ENCODE measurements around the gene FGD2. TPM values are rescaled to one million over a fixed set of nuclear protein-coding genes. Genes with fewer than 3 reads are reported as not detected.

Gene FGD2
- total and polyA plus RNA-seq, 9 of the 15 experiments (the other 6 are each of a cell fraction or from before 2014, with no cell fraction given): 0.09 TPM; not detected in 8

DNA sequence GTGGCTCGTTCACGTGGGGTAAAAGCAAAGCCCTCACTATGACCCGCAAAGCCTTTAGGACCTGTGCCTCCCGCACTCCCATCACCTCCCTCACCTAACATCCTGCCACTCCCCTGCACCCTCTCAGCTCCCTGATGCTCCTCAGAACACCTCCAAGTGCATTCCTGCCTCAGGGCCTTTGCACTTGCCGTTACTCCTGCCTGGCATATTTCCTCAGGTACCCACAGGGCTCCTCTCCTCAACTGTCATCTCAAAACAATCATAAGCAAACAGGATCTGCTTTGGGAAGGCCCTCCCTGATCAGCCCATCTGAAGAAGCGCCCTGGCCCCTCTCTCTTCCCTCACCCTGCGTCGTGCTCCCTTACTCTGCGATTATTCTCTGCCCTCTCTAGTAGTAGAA lies 49.1 kb downstream of the FGD2 start (continued):
- TF ChIP-seq ZNF280A (IDR thresholded peaks at IDR 0.05; ENCODE audit: low read depth, partially characterized antibody) (no peak), LCOR (CRISPR knock-in tag; IDR thresholded peaks at IDR 0.05) (no peak), NFIC (IDR thresholded peaks at IDR 0.05) (peak; percentile 9; the same call in 1 of the 2 replicates), U2AF1 (optimal IDR thresholded peaks at IDR 0.05; ENCODE audit: low read depth, low read length) (no peak), CEBPG (CRISPR knock-in tag; IDR thresholded peaks at IDR 0.05) (0 out of 2 replicates have a peak, but pooled peaks have one; percentile 21), CEBPG (tag; conservative IDR thresholded peaks at IDR 0.05 in 1 of 2, IDR thresholded peaks at IDR 0.05 in 1 of 2) (no peak), THRAP3 (IDR thresholded peaks at IDR 0.05; ENCODE audit: borderline replicate concordance) (no peak), BRCA1 (IDR thresholded peaks at IDR 0.05) (no peak), BRCA1 (CRISPR knock-in tag; IDR thresholded peaks at IDR 0.05) (no peak), BCOR (IDR thresholded peaks at IDR 0.05) (peak; percentile 89), EHMT2 (IDR thresholded peaks at IDR 0.05) (no peak), HDAC1 (IDR thresholded peaks at IDR 0.05) (peak in 1 of 2 experiments; percentile 51; a peak in 1 of 4 replicates), MCM7 (IDR thresholded peaks at IDR 0.05) (no peak), POLR2B (IDR thresholded peaks at IDR 0.05; ENCODE audit: low read depth, partially characterized antibody) (no peak), FOXA3 (CRISPR knock-in tag; conservative IDR thresholded peaks at IDR 0.05 in 1 of 2, IDR thresholded peaks at IDR 0.05 in 1 of 2) (no peak), TEAD1 (CRISPR knock-in tag; IDR thresholded peaks at IDR 0.05) (no peak), ZNF766 (CRISPR knock-in tag; conservative IDR thresholded peaks at IDR 0.05) (no peak), NCOA1 (IDR thresholded peaks at IDR 0.05; ENCODE audit: low read depth) (no peak), ZNF79 (CRISPR knock-in tag; IDR thresholded peaks at IDR 0.05; ENCODE audit: low read depth) (no peak)
